Stimulated activated effector memory CD8-positive, alpha-beta T cell treated with anti-CD3 and anti-CD28 coated beads, Interleukin-12 subunit alpha, Interleukin-12 subunit beta, amount 100 ng/mL, for 72 hours (primary cell): ENCODE data around the gene HPDL.
"Not testable (repeated sequence)": the region's sequence is repeated elsewhere in the genome, so short reads cannot be mapped to it uniquely, and the experiment has no call there.

Experiments
- ATAC-seq: fragments of 150-1000 bp; cut with Tn5 transposase; 2 replicates; pipeline ENCODE4 v1.10.0; 2021
- DNase-seq, 2 donors: peaks; one replicate each; pipeline ENCODE4 v3.0.0; 2021 to 2022; ENCODE audit warnings: low spot score in 2 of 2
- H3K27ac Mint-ChIP-seq: one replicate; pipeline ENCODE4 v1.8.0; 2022; ENCODE audit warnings: mild to moderate bottlenecking, mixed read lengths
- H3K36me3 Mint-ChIP-seq: one replicate; pipeline ENCODE4 v1.8.0; 2022; ENCODE audit warnings: mild to moderate bottlenecking, mixed read lengths
- H3K4me1 Mint-ChIP-seq: one replicate; pipeline ENCODE4 v1.8.0; 2022; ENCODE audit warnings: mixed read lengths
- H3K4me3 Mint-ChIP-seq: one replicate; pipeline ENCODE4 v1.8.0; 2022; ENCODE audit warnings: mild to moderate bottlenecking, mixed read lengths
- H3K9me3 Mint-ChIP-seq: one replicate; pipeline ENCODE4 v1.8.0; 2022; ENCODE audit warnings: mixed read lengths

HPDL gene

GRCh38 chr1:45326627-45327623 is at the start of gene HPDL:
HPDL (plus strand) TSS chr1:45326895; CDS start chr1:45327149, 254 bp downstream.
- peak within 1 kb of the TSS; percentile 74 for H3K4me3 Mint-ChIP-seq
- DNase-seq (peak; percentile 37 to 80), ATAC-seq (peak; percentile 89)
- peaks cover 29% of the 10 kb centered on the region for H3K36me3 Mint-ChIP-seq
- peaks cover 13% of the 10 kb centered on the region for H3K4me1 Mint-ChIP-seq
- no peaks in the 10 kb centered on the region for H3K9me3 Mint-ChIP-seq
- peak within 1 kb of the TSS; percentile 58 for H3K27ac Mint-ChIP-seq

- no peak overlapping the region for H3K4me3 Mint-ChIP-seq
- no peaks in the 10 kb centered on the region for H3K4me1 Mint-ChIP-seq
- DNase-seq, result no peak
- no peaks in the 10 kb centered on the region for H3K9me3 Mint-ChIP-seq
- no peaks in the 10 kb centered on the region for H3K36me3 Mint-ChIP-seq
- no peak for ATAC-seq
- no peak overlapping the region for H3K27ac Mint-ChIP-seq
Observed at GRCh38 chr1:45282351-45282750, 44.3 kb upstream of the HPDL start.

- not testable (repeated sequence) for H3K4me1 Mint-ChIP-seq, H3K36me3 Mint-ChIP-seq, H3K9me3 Mint-ChIP-seq, H3K4me3 Mint-ChIP-seq, ATAC-seq, H3K27ac Mint-ChIP-seq, DNase-seq
Observed at GRCh38 chr1:45284858-45285257, 41.8 kb upstream of the HPDL start.

- not testable (repeated sequence) for H3K4me1 Mint-ChIP-seq, ATAC-seq, H3K9me3 Mint-ChIP-seq, H3K4me3 Mint-ChIP-seq, H3K27ac Mint-ChIP-seq, H3K36me3 Mint-ChIP-seq, DNase-seq
Observed at GRCh38 chr1:45286521-45286920, 40.2 kb upstream of the HPDL start.

- H3K4me3 Mint-ChIP-seq, H3K36me3 Mint-ChIP-seq, DNase-seq, ATAC-seq, H3K9me3 Mint-ChIP-seq, H3K4me1 Mint-ChIP-seq, H3K27ac Mint-ChIP-seq: not testable (repeated sequence)
Observed at GRCh38 chr1:45291002-45291401, 35.7 kb upstream of the HPDL start.

GRCh38 chr1:45291716-45292115 is 35.0 kb upstream of the HPDL start:
- no peaks in the 10 kb centered on the region for H3K4me1 Mint-ChIP-seq
- no peaks in the 10 kb centered on the region for H3K9me3 Mint-ChIP-seq
- ATAC-seq, result no peak
- no peak overlapping the region for H3K27ac Mint-ChIP-seq
- DNase-seq, result no peak
- H3K36me3 Mint-ChIP-seq, result no peaks in the 10 kb centered on the region
- no peak overlapping the region for H3K4me3 Mint-ChIP-seq

GRCh38 chr1:45297666-45298356 is 28.9 kb upstream of the HPDL start:
- DNase-seq, result no peak
- ATAC-seq, result no peak
- H3K27ac Mint-ChIP-seq, result no peak overlapping the region
- H3K36me3 Mint-ChIP-seq, result no peaks in the 10 kb centered on the region
- peaks cover 14% of the 10 kb centered on the region for H3K4me1 Mint-ChIP-seq
- H3K9me3 Mint-ChIP-seq, result no peaks in the 10 kb centered on the region
- no peak overlapping the region for H3K4me3 Mint-ChIP-seq

GRCh38 chr1:45299296-45299695 is 27.4 kb upstream of the HPDL start:
- ATAC-seq, result no peak
- H3K36me3 Mint-ChIP-seq, result peaks cover 12% of the 10 kb centered on the region
- no peak overlapping the region for H3K4me3 Mint-ChIP-seq
- no peak overlapping the region for H3K27ac Mint-ChIP-seq
- H3K4me1 Mint-ChIP-seq, result peaks cover 19% of the 10 kb centered on the region
- H3K9me3 Mint-ChIP-seq, result no peaks in the 10 kb centered on the region
- no peak for DNase-seq

- Mint-ChIP-seq H3K36me3 (peaks cover 12% of the 10 kb centered on the region), H3K27ac (no peak overlapping the region), H3K4me1 (peaks cover 27% of the 10 kb centered on the region), H3K9me3 (no peaks in the 10 kb centered on the region), H3K4me3 (no peak overlapping the region)
- DNase-seq (peak in 1 of 2 donors; percentile 61), ATAC-seq (peak; percentile 27)
Observed at GRCh38 chr1:45299981-45300668, 26.6 kb upstream of the HPDL start.

- H3K4me1 Mint-ChIP-seq, result peaks cover 32% of the 10 kb centered on the region
- H3K27ac Mint-ChIP-seq, result no peak overlapping the region
- no peak for ATAC-seq
- no peak for DNase-seq
- peaks cover 12% of the 10 kb centered on the region for H3K36me3 Mint-ChIP-seq
- no peaks in the 10 kb centered on the region for H3K9me3 Mint-ChIP-seq
- H3K4me3 Mint-ChIP-seq, result no peak overlapping the region
Observed at GRCh38 chr1:45300669-45300997, 26.1 kb upstream of the HPDL start.

- peak overlapping the region; percentile 88 for H3K4me3 Mint-ChIP-seq
- H3K9me3 Mint-ChIP-seq, result no peaks in the 10 kb centered on the region
- H3K4me1 Mint-ChIP-seq, result peaks cover 47% of the 10 kb centered on the region
- peaks cover 18% of the 10 kb centered on the region for H3K36me3 Mint-ChIP-seq
- ATAC-seq (no peak), DNase-seq (no peak)
- H3K27ac Mint-ChIP-seq, result peak overlapping the region; percentile 95
Observed at GRCh38 chr1:45302505-45303150, 24.1 kb upstream of the HPDL start.

- peak; percentile 89 for ATAC-seq
- H3K4me3 Mint-ChIP-seq, result peak overlapping the region; percentile 88
- peaks cover 18% of the 10 kb centered on the region for H3K36me3 Mint-ChIP-seq
- peak overlapping the region; percentile 95 for H3K27ac Mint-ChIP-seq
- H3K9me3 Mint-ChIP-seq, result no peaks in the 10 kb centered on the region
- peak; percentile 90 to 96 for DNase-seq
- peaks cover 47% of the 10 kb centered on the region for H3K4me1 Mint-ChIP-seq
Observed at GRCh38 chr1:45303520-45304310, 23.0 kb upstream of the HPDL start.

GRCh38 chr1:45304311-45305081 is 22.2 kb upstream of the HPDL start:
- H3K36me3 Mint-ChIP-seq, result peaks cover 18% of the 10 kb centered on the region
- no peak for ATAC-seq
- H3K4me1 Mint-ChIP-seq, result peaks cover 47% of the 10 kb centered on the region
- H3K27ac Mint-ChIP-seq, result peak overlapping the region; percentile 95
- no peaks in the 10 kb centered on the region for H3K9me3 Mint-ChIP-seq
- no peak for DNase-seq
- H3K4me3 Mint-ChIP-seq, result peak overlapping the region; percentile 88

GRCh38 chr1:45305231-45305630 is 21.5 kb upstream of the HPDL start:
- H3K4me3 Mint-ChIP-seq, result peak overlapping the region; percentile 88
- no peak for ATAC-seq
- DNase-seq, result no peak
- peaks cover 18% of the 10 kb centered on the region for H3K36me3 Mint-ChIP-seq
- no peaks in the 10 kb centered on the region for H3K9me3 Mint-ChIP-seq
- peak overlapping the region; percentile 95 for H3K27ac Mint-ChIP-seq
- H3K4me1 Mint-ChIP-seq, result peaks cover 46% of the 10 kb centered on the region
